Measurements from ENCODE around the gene FANK1. TPM values are rescaled to one million over a fixed set of nuclear protein-coding genes. Genes with fewer than 3 reads are reported as not detected.

FANK1 gene
- total and polyA plus RNA-seq, 12 donors, result 1.7 to 23.7 (median 4.6) TPM

GRCh38 chr10:126021833-126022500, 125.6 kb downstream of the FANK1 start:
- Histone ChIP-seq H3K36me3 (replicated peaks in 1 of 2) (no peaks in the 10 kb centered on the region), H3K4me1 (replicated peaks in 1 of 2) (no peaks in the 10 kb centered on the region), H3K4me3 (no peak overlapping the region), H3K9me3 (replicated peaks in 1 of 3) (no peaks in the 10 kb centered on the region), H3K27me3 (no peaks in the 10 kb centered on the region), H3K27ac (no peak overlapping the region)
- no peak for DNase-seq
- intact Hi-C loops (cut with DNase I), result no loop called here
- WGBS, 4 donors, result 84 to 95% (median 89%) methylated on average over 5 of the region's 5 CpGs
- TF ChIP-seq CTCF (IDR thresholded peaks at IDR 0.05) (no peak), POLR2A (IDR thresholded peaks at IDR 0.05) (no peak)

GRCh38 chr10:126022841-126023240, 126.5 kb downstream of the FANK1 start:
- intact Hi-C loops (cut with DNase I), result no loop called here
- TF ChIP-seq POLR2A (IDR thresholded peaks at IDR 0.05), result no peak
- no peak for TF ChIP-seq CTCF (IDR thresholded peaks at IDR 0.05)
- 91 to 95% (median 92%) methylated on average over 5 of the region's 5 CpGs for WGBS, 4 donors
- no peak for DNase-seq
- Histone ChIP-seq H3K9me3 (replicated peaks in 1 of 3) (no peaks in the 10 kb centered on the region), H3K4me3 (no peak overlapping the region), H3K4me1 (replicated peaks in 1 of 2) (no peaks in the 10 kb centered on the region), H3K27ac (no peak overlapping the region), H3K27me3 (no peaks in the 10 kb centered on the region), H3K36me3 (replicated peaks in 1 of 2) (no peaks in the 10 kb centered on the region)

DNA sequence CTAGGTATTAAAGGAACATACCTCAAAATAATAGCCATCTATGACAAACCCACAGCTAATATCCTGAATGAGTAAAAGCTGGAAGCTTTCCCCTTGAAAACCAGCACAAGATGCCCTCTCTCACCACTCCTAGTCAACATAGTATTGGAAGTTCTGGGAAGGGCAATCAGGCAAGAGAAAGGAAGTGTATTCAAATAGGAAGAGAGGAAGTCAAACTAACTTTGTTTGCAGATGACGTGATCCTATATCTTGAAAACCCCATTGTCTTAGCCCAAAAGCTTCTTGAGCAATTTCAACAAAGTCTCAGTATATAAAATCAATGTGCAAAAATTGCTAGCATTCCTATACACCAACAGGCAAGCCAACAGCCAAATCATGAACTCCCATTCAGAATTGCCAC, 131.3 kb downstream of the FANK1 start:
- no peak for DNase-seq
- Histone ChIP-seq H3K9me3 (replicated peaks in 1 of 3) (no peaks in the 10 kb centered on the region), H3K36me3 (replicated peaks in 1 of 2) (no peaks in the 10 kb centered on the region), H3K27ac (no peak overlapping the region), H3K27me3 (no peaks in the 10 kb centered on the region), H3K4me3 (no peak overlapping the region), H3K4me1 (replicated peaks in 1 of 2) (no peaks in the 10 kb centered on the region)
- intact Hi-C loops (cut with DNase I), result no loop called here
- TF ChIP-seq POLR2A (IDR thresholded peaks at IDR 0.05) (no peak), CTCF (IDR thresholded peaks at IDR 0.05) (no peak)
- WGBS, 4 donors, result 74 to 96% (median 82%) methylated on average over 1 of the region's 1 CpG

DNA sequence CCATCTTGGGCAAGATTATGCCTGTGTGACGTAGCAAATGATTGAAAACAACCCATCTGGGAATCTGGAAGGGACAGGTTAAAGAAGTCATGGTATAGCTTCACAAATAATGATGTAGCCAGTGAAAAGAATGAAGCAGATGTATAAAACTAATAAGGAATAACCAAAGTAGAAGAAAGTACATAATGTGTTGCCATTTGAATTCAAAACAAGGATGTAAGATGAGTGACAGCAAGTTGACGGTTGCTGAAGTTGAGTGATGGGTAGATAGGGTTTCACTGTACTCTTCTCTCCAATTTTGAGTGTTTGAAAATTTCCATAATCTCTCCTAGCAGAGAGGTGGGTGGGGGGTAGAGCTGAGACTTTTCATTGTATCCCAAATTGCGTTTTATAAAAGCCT, 133.6 kb downstream of the FANK1 start:
- intact Hi-C loops (cut with DNase I), result no loop called here
- H3K4me3 ChIP-seq, result no peak overlapping the region
- WGBS, 4 donors, result 83 to 88% (median 86%) methylated on average over 3 of the region's 3 CpGs
- no peak for DNase-seq
- TF ChIP-seq POLR2A (IDR thresholded peaks at IDR 0.05) (no peak), CTCF (IDR thresholded peaks at IDR 0.05) (no peak)
- H3K9me3 ChIP-seq (replicated peaks in 1 of 3), result peaks cover 0 to 8% (median 7%) of the 10 kb centered on the region in 3 donors
- H3K4me1 ChIP-seq (replicated peaks in 1 of 2), result no peaks in the 10 kb centered on the region
- H3K27me3 ChIP-seq, result no peaks in the 10 kb centered on the region
- no peaks in the 10 kb centered on the region for H3K36me3 ChIP-seq (replicated peaks in 1 of 2)
- no peak overlapping the region for H3K27ac ChIP-seq
